Gastroesophageal sphincter (tissue), 4 donors: Measurements from ENCODE around the gene KCNMA1. TPM values are rescaled to one million over a fixed set of nuclear protein-coding genes. Genes with fewer than 3 reads are reported as not detected.

Source experiments
- ATAC-seq: fragments of 150-250 bp; one replicate; pipeline ENCODE4 v1.9.1; 2016; ENCODE audit warnings: mild to moderate bottlenecking, moderate library complexity
- H3K27ac ChIP-seq, 4 donors: fragments of 200-600 bp; sonication (generic) in 3 of 4; 1 replicate in 3 of 4; 2 replicates in 1 of 4; pipeline ENCODE4 v1.5.1; 2016 to 2019
- H3K27me3 ChIP-seq: fragments of 200-600 bp; sonication (generic); one replicate; pipeline ENCODE4 v1.5.1; 2019
- H3K36me3 ChIP-seq, 2 donors: fragments of 200-600 bp; sonication (generic); one replicate each; pipeline ENCODE4 v1.5.1; 2019; ENCODE audit warnings: control low read depth in 1 of 2
- H3K4me1 ChIP-seq, 3 donors: fragments of 200-600 bp; sonication (generic); 1 replicate in 2 of 3; 2 replicates in 1 of 3; pipeline ENCODE4 v1.5.1; 2016 to 2019; ENCODE audit warnings: control low read depth in 2 of 3
- H3K4me3 ChIP-seq, 2 donors: fragments of 200-600 bp; sonication (generic); one replicate each; pipeline ENCODE4 v1.5.1; 2019; ENCODE audit warnings: mild to moderate bottlenecking in 1 of 2, moderate library complexity in 1 of 2
- H3K9me3 ChIP-seq, 3 donors: fragments of 200-600 bp; sonication (generic); one replicate each; pipeline ENCODE4 v1.5.1; 2017 to 2019; ENCODE audit warnings: control low read depth in 2 of 3
- CTCF ChIP-seq, 4 experiments: fragments of 200-600 bp in 2 of 4; fragments of 450-650 bp in 2 of 4; sonication (generic) in 1 of 4; IDR thresholded peaks; one replicate each; pipeline ENCODE4 v1.5.1; 2017 to 2019; ENCODE audit warnings: antibody characterized with exemption in 4 of 4, mild to moderate bottlenecking in 2 of 4, moderate library complexity in 2 of 4
- EP300 ChIP-seq: sonication (generic); formaldehyde crosslinking; IDR thresholded peaks from one replicate; pipeline ENCODE4 v1.6.1; 2017; ENCODE audit warnings: antibody characterized with exemption, mild to moderate bottlenecking
- POLR2A ChIP-seq, 2 donors: fragments of 450-650 bp; IDR thresholded peaks; one replicate each; pipeline ENCODE4 v1.6.1; 2017; ENCODE audit warnings: antibody characterized with exemption in 2 of 2, mild to moderate bottlenecking in 2 of 2, moderate library complexity in 1 of 2
- POLR2AphosphoS5 ChIP-seq: sonication (generic); formaldehyde crosslinking; IDR thresholded peaks from one replicate; pipeline ENCODE4 v1.6.1; 2017; ENCODE audit warnings: antibody characterized with exemption
- WGBS, 2 donors: methylation state at CpG; one replicate each; pipeline ENCODE4 v1.1.5; 2018; ENCODE audit warnings: low coverage in 1 of 2; 5-methylcytosine and 5-hydroxymethylcytosine counted together
- total RNA-seq, 4 donors: library from RNA; depleted of rRNA; stranded (reverse); fragments of >200 nt; gene quantifications; one replicate each; pipeline ENCODE4 v1.1.0, GENCODE V29; 2016

KCNMA1 gene
- total RNA-seq, 4 donors from 2014 or later: 168 to 389 (median 323) TPM

GRCh38 chr10:77475522-77475921, 162.1 kb downstream of the KCNMA1 start:
- 100% methylated on average over 1 of the region's 1 CpG; no CpG with 5 or more reads in 1 of the 2 donors for WGBS, 2 donors
- Histone ChIP-seq H3K36me3 (no peaks in the 10 kb centered on the region), H3K27me3 (no peaks in the 10 kb centered on the region), H3K9me3 (no peaks in the 10 kb centered on the region), H3K4me3 (no peak overlapping the region), H3K27ac (no peak overlapping the region), H3K4me1 (peaks cover 0 to 53% (median 11%) of the 10 kb centered on the region in 3 donors)
- TF ChIP-seq POLR2A (IDR thresholded peaks at IDR 0.05) (no peak), CTCF (IDR thresholded peaks at IDR 0.05) (no peak), EP300 (no peak), POLR2AphosphoS5 (no peak)
- no peak for ATAC-seq

GRCh38 chr10:77474939-77475338, 162.7 kb downstream of the KCNMA1 start:
- Histone ChIP-seq H3K9me3 (no peaks in the 10 kb centered on the region), H3K4me1 (peaks cover 0 to 53% (median 11%) of the 10 kb centered on the region in 3 donors), H3K27me3 (no peaks in the 10 kb centered on the region), H3K27ac (peak overlapping the region in 1 of 4 donors; percentile 8), H3K36me3 (no peaks in the 10 kb centered on the region), H3K4me3 (no peak overlapping the region)
- TF ChIP-seq POLR2A (IDR thresholded peaks at IDR 0.05) (no peak), POLR2AphosphoS5 (no peak), CTCF (IDR thresholded peaks at IDR 0.05) (no peak), EP300 (no peak)
- ATAC-seq: no peak
- WGBS, 2 donors: 81 to 100% methylated on average over 1 to 5 of the region's 5 CpGs

DNA sequence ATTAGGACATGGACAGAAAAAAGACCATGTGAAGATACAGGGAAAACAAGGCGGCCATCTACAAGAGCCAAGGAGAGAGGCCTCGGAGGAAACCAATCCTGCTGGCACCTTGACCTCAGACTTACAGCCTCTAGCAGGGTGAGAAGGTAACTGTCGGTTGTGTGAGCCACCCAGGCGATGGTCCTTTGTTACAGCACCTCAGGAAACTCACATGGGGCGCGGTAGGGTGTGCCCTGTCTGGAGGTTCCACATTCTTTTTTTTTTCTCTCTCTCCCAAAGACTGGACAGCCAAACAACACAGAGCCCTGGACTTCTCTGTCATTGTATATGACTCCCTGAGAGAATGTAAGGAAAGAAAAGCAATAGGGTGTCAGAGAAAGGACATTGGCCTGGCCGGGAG, 163.2 kb downstream of the KCNMA1 start:
- peaks cover 0 to 52% (median 10%) of the 10 kb centered on the region in 3 donors for H3K4me1 ChIP-seq
- TF ChIP-seq POLR2A (IDR thresholded peaks at IDR 0.05) (no peak), CTCF (IDR thresholded peaks at IDR 0.05) (no peak), POLR2AphosphoS5 (no peak), EP300 (no peak)
- no peak overlapping the region for H3K4me3 ChIP-seq
- H3K9me3 ChIP-seq: no peaks in the 10 kb centered on the region
- ATAC-seq: no peak
- 87 to 94% methylated on average over 5 of the region's 7 CpGs for WGBS, 2 donors
- H3K27ac ChIP-seq: peak overlapping the region in 1 of 4 donors; percentile 8
- H3K36me3 ChIP-seq: no peaks in the 10 kb centered on the region
- no peaks in the 10 kb centered on the region for H3K27me3 ChIP-seq

DNA sequence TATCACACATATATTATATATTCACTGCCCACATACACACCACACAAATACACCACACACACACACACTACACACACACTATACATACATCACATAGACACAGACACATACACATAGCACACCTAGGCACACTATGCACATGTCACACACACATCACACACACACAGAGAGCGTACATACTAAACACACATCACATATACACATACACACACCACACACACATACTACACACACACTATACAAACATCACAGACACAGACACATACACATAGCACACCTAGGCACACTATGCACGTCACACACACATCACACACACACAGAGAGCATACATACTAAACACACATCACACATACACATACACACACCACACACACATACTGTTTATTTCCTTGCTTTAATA, 165.5 kb downstream of the KCNMA1 start:
- Histone ChIP-seq H3K36me3 (no peaks in the 10 kb centered on the region), H3K27me3 (no peaks in the 10 kb centered on the region), H3K4me1 (peaks cover 0 to 47% (median 0%) of the 10 kb centered on the region in 3 donors), H3K9me3 (no peaks in the 10 kb centered on the region), H3K27ac (no peak overlapping the region), H3K4me3 (no peak overlapping the region)
- no peak for TF ChIP-seq POLR2AphosphoS5
- TF ChIP-seq EP300: no peak
- TF ChIP-seq CTCF (IDR thresholded peaks at IDR 0.05): no peak
- TF ChIP-seq POLR2A (IDR thresholded peaks at IDR 0.05): no peak
- WGBS, 2 donors: 71 to 88% methylated on average over 1 of the region's 2 CpGs
- ATAC-seq: no peak

GRCh38 chr10:77471069-77471536, 166.5 kb downstream of the KCNMA1 start:
- TF ChIP-seq POLR2AphosphoS5 (no peak), CTCF (IDR thresholded peaks at IDR 0.05) (no peak)
- no peaks in the 10 kb centered on the region for H3K27me3 ChIP-seq
- H3K27ac ChIP-seq: peak overlapping the region in 1 of 4 donors; percentile 30
- H3K9me3 ChIP-seq: no peaks in the 10 kb centered on the region
- WGBS, 2 donors: 95 to 100% methylated on average over 2 of the region's 2 CpGs
- no peaks in the 10 kb centered on the region for H3K36me3 ChIP-seq
- peaks cover 0 to 54% (median 0%) of the 10 kb centered on the region in 3 donors for H3K4me1 ChIP-seq
- no peak overlapping the region for H3K4me3 ChIP-seq
- no peak for ATAC-seq
